Uterus (tissue), 4 donors: Measurements from ENCODE around the gene PARP1. TPM values are rescaled to one million over a fixed set of nuclear protein-coding genes. Genes with fewer than 3 reads are reported as not detected.

Experiments used
- DNase-seq, 2 donors: peaks; one replicate each; pipeline ENCODE4 v3.0.0-alpha.2; 2019 to 2020
- H3K27ac ChIP-seq, 2 donors: fragments of 200-600 bp; sonication (generic); 1 replicate in 1 of 2; 2 replicates in 1 of 2; pipeline ENCODE4 v1.5.1; 2016 to 2018
- H3K27me3 ChIP-seq, 2 donors: fragments of 200-600 bp; sonication (generic); one replicate each; pipeline ENCODE4 v1.5.1; 2018 to 2019; ENCODE audit warnings: control low read depth in 1 of 2
- H3K36me3 ChIP-seq, 2 donors: fragments of 200-600 bp; sonication (generic); one replicate each; pipeline ENCODE4 v1.5.1; 2019; ENCODE audit warnings: control low read depth in 1 of 2
- H3K4me1 ChIP-seq, 2 donors: fragments of 200-600 bp; sonication (generic); one replicate each; pipeline ENCODE4 v1.5.1; 2018 to 2019; ENCODE audit warnings: control low read depth in 1 of 2
- H3K4me3 ChIP-seq, 2 donors: fragments of 200-600 bp; sonication (generic); 1 replicate in 1 of 2; 2 replicates in 1 of 2; pipeline ENCODE4 v1.5.1; 2018 to 2019; ENCODE audit warnings: mild to moderate bottlenecking in 1 of 2
- H3K9me3 ChIP-seq, 2 donors: fragments of 200-600 bp; sonication (generic); one replicate each; pipeline ENCODE4 v1.5.1; 2019; ENCODE audit warnings: control low read depth in 1 of 2
- POLR2A ChIP-seq, 2 donors: fragments of 450-650 bp; IDR thresholded peaks; one replicate each; pipeline ENCODE4 v1.6.1; 2016; ENCODE audit warnings: antibody characterized with exemption in 2 of 2, mild to moderate bottlenecking in 1 of 2, moderate library complexity in 1 of 2
- intact Hi-C: fragments of 100-400 bp; cut with DNase I; formaldehyde crosslinking; loops from one replicate; pipeline ENCODE4 v1.15.1; 2023; ENCODE audit warnings: low total_unique reads
- total RNA-seq, 4 donors: library from RNA; depleted of rRNA in 3 of 4; stranded (reverse); fragments of >200 nt in 3 of 4; gene quantifications; one replicate each; pipeline versions ENCODE4 v1.1.0 to v1.2.4, GENCODE V29; 2014 to 2023
- TF ChIP-seq, protein P1 (sequence below), 4 experiments: fragments of 200-600 bp in 2 of 4; fragments of 450-650 bp in 2 of 4; sonication (generic) in 2 of 4; IDR thresholded peaks; one replicate each; pipeline ENCODE4 v1.5.1; 2016 to 2019; ENCODE audit warnings: antibody characterized with exemption in 4 of 4, mild to moderate bottlenecking in 2 of 4, moderate library complexity in 1 of 4
- donor health status: DM: yes; HTN: yes; CAD: no.

The PARP1 gene
- total RNA-seq, 4 donors from 2014 or later = 17.1 to 147 (median 33.8) TPM

DNA sequence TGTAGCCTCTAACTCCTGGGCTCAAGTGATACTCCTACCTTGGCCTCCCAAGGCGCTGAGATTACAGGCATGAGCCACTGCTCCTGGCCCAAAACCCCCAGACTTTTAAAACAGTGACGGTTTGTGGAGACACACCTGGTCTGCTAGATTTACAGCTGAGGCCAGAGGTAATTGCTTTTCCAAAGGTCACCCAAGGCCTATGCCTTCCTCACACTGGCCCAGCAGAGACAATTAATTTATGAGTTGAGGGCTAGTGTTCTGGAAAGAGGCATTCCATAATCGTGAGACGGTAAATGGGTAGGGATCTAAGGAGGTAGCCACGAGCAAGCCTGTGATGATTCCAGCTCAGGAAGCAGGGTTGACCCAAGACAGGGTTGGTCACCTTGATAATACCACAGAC is 12.4 kb upstream of the PARP1 start:
- no peak for DNase-seq
- Histone ChIP-seq H3K27ac (no peak overlapping the region), H3K4me1 (no peaks in the 10 kb centered on the region), H3K9me3 (no peaks in the 10 kb centered on the region), H3K36me3 (no peaks in the 10 kb centered on the region), H3K27me3 (no peaks in the 10 kb centered on the region), H3K4me3 (no peak overlapping the region)
- intact Hi-C loops = no loop called here
- TF ChIP-seq POLR2A (IDR thresholded peaks at IDR 0.05) = no peak
- TF ChIP-seq, protein P1, sequence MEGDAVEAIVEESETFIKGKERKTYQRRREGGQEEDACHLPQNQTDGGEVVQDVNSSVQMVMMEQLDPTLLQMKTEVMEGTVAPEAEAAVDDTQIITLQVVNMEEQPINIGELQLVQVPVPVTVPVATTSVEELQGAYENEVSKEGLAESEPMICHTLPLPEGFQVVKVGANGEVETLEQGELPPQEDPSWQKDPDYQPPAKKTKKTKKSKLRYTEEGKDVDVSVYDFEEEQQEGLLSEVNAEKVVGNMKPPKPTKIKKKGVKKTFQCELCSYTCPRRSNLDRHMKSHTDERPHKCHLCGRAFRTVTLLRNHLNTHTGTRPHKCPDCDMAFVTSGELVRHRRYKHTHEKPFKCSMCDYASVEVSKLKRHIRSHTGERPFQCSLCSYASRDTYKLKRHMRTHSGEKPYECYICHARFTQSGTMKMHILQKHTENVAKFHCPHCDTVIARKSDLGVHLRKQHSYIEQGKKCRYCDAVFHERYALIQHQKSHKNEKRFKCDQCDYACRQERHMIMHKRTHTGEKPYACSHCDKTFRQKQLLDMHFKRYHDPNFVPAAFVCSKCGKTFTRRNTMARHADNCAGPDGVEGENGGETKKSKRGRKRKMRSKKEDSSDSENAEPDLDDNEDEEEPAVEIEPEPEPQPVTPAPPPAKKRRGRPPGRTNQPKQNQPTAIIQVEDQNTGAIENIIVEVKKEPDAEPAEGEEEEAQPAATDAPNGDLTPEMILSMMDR (IDR thresholded peaks at IDR 0.05) = no peak

DNA sequence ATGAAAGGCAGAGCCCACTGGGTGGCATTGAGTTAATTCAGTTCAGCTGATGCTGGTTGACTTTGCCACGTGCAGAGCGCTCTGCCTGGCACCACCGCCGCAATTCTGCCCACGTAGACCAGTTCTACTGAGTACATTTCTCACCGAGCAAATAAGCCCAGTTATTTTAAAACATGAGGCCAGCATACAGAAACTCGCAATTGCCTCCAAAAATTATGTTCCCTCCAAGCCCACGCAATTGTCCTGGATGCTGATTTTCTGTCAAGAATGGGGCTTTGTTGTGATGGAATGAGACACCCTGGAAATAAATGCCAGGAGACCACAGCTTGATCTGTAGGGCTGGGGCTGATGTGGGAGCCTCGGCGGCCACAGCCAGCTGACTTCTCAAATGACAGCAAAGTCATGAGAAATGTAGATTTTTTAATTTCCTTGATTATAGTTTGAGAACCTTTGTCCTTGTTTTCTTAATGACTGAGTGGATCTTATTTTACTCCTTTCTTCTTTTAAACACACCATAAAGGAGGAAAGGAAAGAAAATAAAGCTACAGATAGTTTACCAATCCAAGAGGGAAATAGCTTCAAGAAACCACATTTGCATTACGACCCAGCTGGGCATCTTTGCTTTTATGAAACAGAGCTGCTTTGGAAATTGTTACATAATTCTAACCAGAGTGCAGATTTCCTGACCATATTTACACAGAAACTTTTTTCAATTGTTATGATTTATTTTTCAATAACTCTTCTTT is 11.6 kb upstream of the PARP1 start:
- H3K27ac ChIP-seq = no peak overlapping the region
- intact Hi-C loops = no loop called here

DNA sequence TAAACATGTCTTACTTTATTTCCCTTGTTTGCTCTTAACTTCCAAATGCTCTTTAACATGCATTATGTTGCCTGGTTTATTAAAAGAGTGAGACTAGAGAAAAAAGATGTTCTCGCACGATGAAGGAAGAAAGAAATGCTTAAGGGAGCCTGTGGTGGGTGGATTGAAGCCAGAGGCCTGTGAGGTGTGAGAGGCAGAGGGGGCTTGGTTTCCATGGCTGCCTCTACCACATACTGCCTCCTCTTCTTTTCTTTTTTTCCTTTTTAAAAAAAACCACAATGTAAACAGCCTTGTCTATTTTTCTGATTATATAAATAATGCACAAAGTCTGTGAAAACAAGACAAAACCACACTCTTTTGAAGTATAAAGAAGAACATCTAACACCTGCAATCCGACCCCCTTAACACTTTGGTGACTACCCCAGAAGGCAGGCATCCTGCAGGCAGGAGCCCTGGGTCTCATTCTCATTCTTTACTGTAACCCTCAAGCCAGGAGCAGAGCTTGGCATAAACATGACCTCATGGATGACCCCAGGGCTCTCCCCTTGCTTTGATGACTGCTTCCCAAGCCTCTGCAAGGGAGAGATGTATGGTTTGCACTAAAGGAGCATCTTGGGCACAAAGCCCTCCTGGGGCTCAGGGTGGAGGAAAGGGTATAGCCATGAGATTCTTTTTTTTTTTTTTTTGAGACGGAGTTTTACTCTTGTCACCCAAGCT is 10.1 kb upstream of the PARP1 start:
- no peak overlapping the region for H3K27ac ChIP-seq
- no peaks in the 10 kb centered on the region for H3K4me1 ChIP-seq
- DNase-seq = no peak
- no peak overlapping the region for H3K4me3 ChIP-seq
- no peaks in the 10 kb centered on the region for H3K9me3 ChIP-seq
- no peaks in the 10 kb centered on the region for H3K27me3 ChIP-seq
- TF ChIP-seq POLR2A (IDR thresholded peaks at IDR 0.05) = no peak
- TF ChIP-seq, protein P1 (IDR thresholded peaks at IDR 0.05) = no peak
- intact Hi-C loops = no loop called here
- H3K36me3 ChIP-seq = no peaks in the 10 kb centered on the region

More for the DNA sequence above, 11.6 kb upstream of the PARP1 start:
- Histone ChIP-seq H3K9me3 (no peaks in the 10 kb centered on the region), H3K4me1 (no peaks in the 10 kb centered on the region), H3K4me3 (no peak overlapping the region), H3K27me3 (no peaks in the 10 kb centered on the region), H3K36me3 (no peaks in the 10 kb centered on the region)
- TF ChIP-seq, protein P1 (IDR thresholded peaks at IDR 0.05) = no peak
- no peak for TF ChIP-seq POLR2A (IDR thresholded peaks at IDR 0.05)
- DNase-seq = no peak

DNA sequence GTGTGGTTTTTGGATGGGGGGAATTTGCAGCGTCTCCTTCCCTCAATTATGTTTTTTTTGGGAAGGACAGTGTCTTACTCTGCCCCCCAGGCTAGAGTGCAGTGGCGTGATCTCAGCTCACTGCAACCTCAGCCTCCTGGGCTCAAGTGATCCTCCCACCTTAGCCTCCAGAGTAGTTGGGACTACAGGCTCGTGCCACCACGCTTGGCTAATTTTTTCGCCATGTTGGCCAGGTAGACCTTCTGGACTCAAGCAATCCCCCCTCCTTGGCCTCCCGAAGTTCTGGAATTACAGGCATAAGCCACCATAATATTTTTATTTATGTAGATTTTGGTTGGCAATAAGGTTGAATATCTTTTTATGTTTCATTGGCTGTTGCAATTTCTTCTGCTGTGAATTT is 9.5 kb upstream of the PARP1 start:
- no peaks in the 10 kb centered on the region for H3K27me3 ChIP-seq
- H3K27ac ChIP-seq = no peak overlapping the region
- H3K4me1 ChIP-seq = no peaks in the 10 kb centered on the region
- no peaks in the 10 kb centered on the region for H3K9me3 ChIP-seq
- no peak overlapping the region for H3K4me3 ChIP-seq
- no peak for DNase-seq
- intact Hi-C loops = no loop called here
- TF ChIP-seq, protein P1 (IDR thresholded peaks at IDR 0.05) = no peak
- TF ChIP-seq POLR2A (IDR thresholded peaks at IDR 0.05) = no peak
- no peaks in the 10 kb centered on the region for H3K36me3 ChIP-seq

DNA sequence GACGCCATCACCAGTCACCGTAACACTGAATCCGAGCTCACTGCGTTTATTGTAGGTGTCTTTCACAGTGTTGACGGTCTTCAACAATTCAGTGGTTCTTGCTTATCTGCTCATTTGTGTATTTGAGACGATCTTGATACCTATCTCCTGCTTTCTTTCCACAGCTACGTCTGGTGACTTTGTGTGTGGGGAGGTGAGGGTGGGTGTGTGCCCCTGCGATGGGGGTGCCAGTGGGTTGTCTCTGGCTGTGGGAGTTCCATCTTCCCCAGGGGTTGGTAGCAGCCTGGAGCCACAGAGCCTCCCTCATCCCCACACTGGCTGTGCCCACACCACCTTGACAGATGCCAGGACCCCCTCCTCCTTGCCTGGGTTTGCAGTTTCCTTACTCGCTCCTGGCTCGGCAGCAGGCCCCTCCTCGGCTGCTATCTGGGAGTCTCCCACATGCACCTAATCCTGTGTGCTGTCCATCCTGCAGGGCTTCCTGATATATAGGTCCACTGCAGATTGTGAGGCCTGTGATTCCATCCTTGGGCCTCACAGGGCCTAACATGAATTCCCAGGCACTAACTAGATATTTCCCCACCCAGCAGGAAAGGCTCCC is 6.3 kb upstream of the PARP1 start:
- H3K4me3 ChIP-seq = no peak overlapping the region
- no peaks in the 10 kb centered on the region for H3K9me3 ChIP-seq
- TF ChIP-seq POLR2A (IDR thresholded peaks at IDR 0.05) = no peak
- TF ChIP-seq, protein P1 (IDR thresholded peaks at IDR 0.05) = no peak
- H3K27ac ChIP-seq = no peak overlapping the region
- intact Hi-C loops = no loop called here
- DNase-seq = no peak
- H3K36me3 ChIP-seq = no peaks in the 10 kb centered on the region
- H3K27me3 ChIP-seq = no peaks in the 10 kb centered on the region
- no peaks in the 10 kb centered on the region for H3K4me1 ChIP-seq
